ENCODE results near the gene ADARB2. TPM values are rescaled to one million over a fixed set of nuclear protein-coding genes. Genes with fewer than 3 reads are reported as not detected.

The ADARB2 gene
- total RNA-seq, 4 donors from 2014 or later = 0.80 to 4.9 (median 2.3) TPM

DNA sequence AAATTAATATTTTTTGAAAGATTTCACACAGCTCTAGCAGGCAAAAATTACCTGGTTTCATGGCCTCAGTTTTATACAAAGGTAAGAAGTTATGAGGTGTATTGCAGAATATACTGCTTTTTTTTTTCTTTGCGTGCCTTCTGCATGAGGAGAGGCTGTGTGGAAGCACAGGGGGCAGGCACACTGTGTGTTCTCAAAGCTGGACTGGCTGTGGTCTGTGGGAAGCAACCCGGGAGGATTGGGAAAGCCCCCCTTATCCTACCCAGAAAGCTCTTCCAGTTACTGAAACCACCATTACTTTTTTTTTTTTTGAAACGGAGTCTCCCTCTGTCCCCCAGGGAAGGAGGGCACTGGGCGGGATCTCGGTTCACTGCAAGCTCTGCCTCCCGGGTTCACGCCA is 25.0 kb downstream of the ADARB2 start:
- H3K4me3 ChIP-seq = no peak overlapping the region
- TF ChIP-seq EP300 (IDR thresholded peaks at IDR 0.05; ENCODE audit: low read depth) = no peak
- no peaks in the 10 kb centered on the region for H3K36me3 ChIP-seq
- DNase-seq = no peak
- in situ Hi-C loops (cut with MboI; ENCODE audit: low pct_ligation_motif_present in 1 of 4, low pct_unique_long_range_greater_than_20kb in 1 of 4, low sequenced_read_pairs in 3 of 4) = no loop called here
- intact Hi-C loops (cut with DNase I; ENCODE audit: low total_unique reads) = no loop called here
- no peak overlapping the region for H3K27ac ChIP-seq
- WGBS, 2 donors (ENCODE audit: low coverage in 1 of 2) = 45 to 69% methylated on average over 2 to 7 of the region's 7 CpGs
- no peaks in the 10 kb centered on the region for H3K27me3 ChIP-seq
- H3K4me1 ChIP-seq = no peaks in the 10 kb centered on the region
- H3K9me3 ChIP-seq = no peaks in the 10 kb centered on the region

DNA sequence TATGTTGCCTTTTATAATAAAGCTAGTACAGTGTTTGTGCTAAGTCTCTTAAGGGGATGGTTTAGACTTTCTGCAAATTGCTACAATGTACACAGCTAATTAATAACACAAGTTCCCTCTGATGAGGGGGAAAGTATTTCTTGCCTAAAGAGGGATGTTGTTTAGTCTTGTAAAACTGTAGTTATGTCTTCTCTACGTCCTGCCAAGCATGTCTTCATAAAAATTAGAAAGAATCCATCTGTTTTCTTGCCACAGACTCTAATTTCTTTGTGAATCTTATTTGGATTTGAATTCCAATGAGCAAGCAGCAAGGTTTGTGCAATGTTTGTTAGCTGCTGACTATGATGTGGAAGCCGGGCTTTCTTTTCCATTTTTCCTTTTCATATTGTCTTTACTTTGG is 28.2 kb downstream of the ADARB2 start:
- TF ChIP-seq CTCF (IDR thresholded peaks at IDR 0.05) (no peak), EP300 (IDR thresholded peaks at IDR 0.05; ENCODE audit: low read depth) (no peak), POLR2A (IDR thresholded peaks at IDR 0.05) (no peak), POLR2AphosphoS5 (IDR thresholded peaks at IDR 0.05) (no peak)
- no peak for DNase-seq
- H3K27me3 ChIP-seq = no peaks in the 10 kb centered on the region

GRCh38 chr10:1708746-1709145 is 28.6 kb downstream of the ADARB2 start:
- TF ChIP-seq POLR2A (IDR thresholded peaks at IDR 0.05) (no peak), EP300 (IDR thresholded peaks at IDR 0.05; ENCODE audit: low read depth) (no peak), CTCF (IDR thresholded peaks at IDR 0.05) (no peak), POLR2AphosphoS5 (IDR thresholded peaks at IDR 0.05) (no peak)
- H3K4me3 ChIP-seq = no peak overlapping the region
- H3K4me1 ChIP-seq = no peaks in the 10 kb centered on the region
- in situ Hi-C loops (cut with MboI; ENCODE audit: low pct_ligation_motif_present in 1 of 4, low pct_unique_long_range_greater_than_20kb in 1 of 4, low sequenced_read_pairs in 3 of 4) = no loop called here
- no peak overlapping the region for H3K27ac ChIP-seq
- intact Hi-C loops (cut with DNase I; ENCODE audit: low total_unique reads) = no loop called here
- H3K36me3 ChIP-seq = no peaks in the 10 kb centered on the region
- WGBS, 2 donors (ENCODE audit: low coverage in 1 of 2) = 57 to 75% methylated on average over 1 to 7 of the region's 7 CpGs
- H3K27me3 ChIP-seq = no peaks in the 10 kb centered on the region
- no peak for DNase-seq
- H3K9me3 ChIP-seq = no peaks in the 10 kb centered on the region

More for the DNA sequence above, 28.2 kb downstream of the ADARB2 start:
- Histone ChIP-seq H3K36me3 (no peaks in the 10 kb centered on the region), H3K27ac (no peak overlapping the region), H3K9me3 (no peaks in the 10 kb centered on the region), H3K4me3 (no peak overlapping the region), H3K4me1 (no peaks in the 10 kb centered on the region)
- intact Hi-C loops (cut with DNase I; ENCODE audit: low total_unique reads) = no loop called here
- in situ Hi-C loops (cut with MboI; ENCODE audit: low pct_ligation_motif_present in 1 of 4, low pct_unique_long_range_greater_than_20kb in 1 of 4, low sequenced_read_pairs in 3 of 4) = no loop called here
- 34 to 43% methylated on average over 2 of the region's 2 CpGs for WGBS, 2 donors (ENCODE audit: low coverage in 1 of 2)

DNA sequence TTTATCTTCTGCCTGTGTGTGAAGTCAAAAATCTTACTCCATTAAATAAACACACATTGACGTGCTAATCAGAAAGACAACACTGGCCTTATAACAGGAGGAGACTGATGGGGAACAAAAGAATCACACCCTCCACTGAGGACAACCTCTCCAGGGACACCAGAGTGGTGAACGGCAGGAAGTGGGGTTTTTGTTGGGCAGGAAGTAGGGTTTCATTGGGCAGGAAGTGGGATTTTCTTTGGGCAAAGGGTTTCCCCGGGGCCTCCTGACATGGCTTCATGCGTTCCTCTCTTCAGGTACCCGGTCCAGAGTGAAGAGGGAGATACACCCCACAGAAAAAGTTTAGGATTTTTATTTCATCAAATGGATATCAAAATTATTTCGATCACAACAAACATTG is 30.6 kb downstream of the ADARB2 start:
- Histone ChIP-seq H3K4me3 (no peak overlapping the region), H3K36me3 (no peaks in the 10 kb centered on the region), H3K9me3 (no peaks in the 10 kb centered on the region), H3K27me3 (no peaks in the 10 kb centered on the region), H3K4me1 (no peaks in the 10 kb centered on the region), H3K27ac (no peak overlapping the region)
- WGBS, 2 donors (ENCODE audit: low coverage in 1 of 2) = 32 to 49% methylated on average over 5 to 6 of the region's 6 CpGs
- no peak for DNase-seq
- TF ChIP-seq EP300 (IDR thresholded peaks at IDR 0.05; ENCODE audit: low read depth) (no peak), POLR2A (IDR thresholded peaks at IDR 0.05) (no peak), CTCF (IDR thresholded peaks at IDR 0.05) (no peak), POLR2AphosphoS5 (IDR thresholded peaks at IDR 0.05) (no peak)
- intact Hi-C loops (cut with DNase I; ENCODE audit: low total_unique reads) (no loop called here), in situ Hi-C loops (cut with MboI; ENCODE audit: low pct_ligation_motif_present in 1 of 4, low pct_unique_long_range_greater_than_20kb in 1 of 4, low sequenced_read_pairs in 3 of 4) (no loop called here)

- Histone ChIP-seq H3K27me3 (no peaks in the 10 kb centered on the region), H3K27ac (no peak overlapping the region), H3K36me3 (no peaks in the 10 kb centered on the region), H3K4me3 (no peak overlapping the region), H3K9me3 (no peaks in the 10 kb centered on the region), H3K4me1 (no peaks in the 10 kb centered on the region)
- DNase-seq = no peak
- WGBS, 2 donors (ENCODE audit: low coverage in 1 of 2) = 73 to 94% methylated on average over 2 to 3 of the region's 3 CpGs
- TF ChIP-seq CTCF (IDR thresholded peaks at IDR 0.05) (no peak), EP300 (IDR thresholded peaks at IDR 0.05; ENCODE audit: low read depth) (no peak), POLR2A (IDR thresholded peaks at IDR 0.05) (no peak), POLR2AphosphoS5 (IDR thresholded peaks at IDR 0.05) (no peak)
- intact Hi-C loops (cut with DNase I; ENCODE audit: low total_unique reads) (no loop called here), in situ Hi-C loops (cut with MboI; ENCODE audit: low pct_ligation_motif_present in 1 of 4, low pct_unique_long_range_greater_than_20kb in 1 of 4, low sequenced_read_pairs in 3 of 4) (no loop called here)
Observed at GRCh38 chr10:1706256-1706655, 31.1 kb downstream of the ADARB2 start.
